Activated CD4-positive, alpha-beta T cell treated with anti-CD3 and anti-CD28 coated beads for 1 hour (primary cell): ENCODE data around the gene OPTC.
"Not testable (repeated sequence)": the region's sequence is repeated elsewhere in the genome, so short reads cannot be mapped to it uniquely, and the experiment has no call there.

ENCODE experiments used
- DNase-seq: peaks from one replicate; pipeline ENCODE4 v3.0.0-alpha.2; 2020

OPTC gene

DNA sequence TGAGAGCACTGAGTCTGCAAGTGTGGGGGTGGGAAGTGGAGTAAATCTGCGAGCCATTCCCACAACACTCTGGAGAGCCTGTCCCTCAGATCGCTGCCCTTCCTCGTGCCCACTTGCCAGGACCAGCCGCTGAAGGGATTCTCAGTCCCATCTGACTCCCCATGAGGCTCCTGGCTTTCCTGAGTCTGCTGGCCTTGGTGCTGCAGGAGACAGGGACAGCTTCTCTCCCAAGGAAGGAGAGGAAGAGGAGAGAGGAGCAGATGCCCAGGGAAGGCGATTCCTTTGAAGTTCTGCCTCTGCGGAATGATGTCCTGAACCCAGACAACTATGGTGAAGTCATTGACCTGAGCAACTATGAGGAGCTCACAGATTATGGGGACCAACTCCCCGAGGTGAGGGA, 1.9 kb downstream of the OPTC start:
- no peak for DNase-seq

DNA sequence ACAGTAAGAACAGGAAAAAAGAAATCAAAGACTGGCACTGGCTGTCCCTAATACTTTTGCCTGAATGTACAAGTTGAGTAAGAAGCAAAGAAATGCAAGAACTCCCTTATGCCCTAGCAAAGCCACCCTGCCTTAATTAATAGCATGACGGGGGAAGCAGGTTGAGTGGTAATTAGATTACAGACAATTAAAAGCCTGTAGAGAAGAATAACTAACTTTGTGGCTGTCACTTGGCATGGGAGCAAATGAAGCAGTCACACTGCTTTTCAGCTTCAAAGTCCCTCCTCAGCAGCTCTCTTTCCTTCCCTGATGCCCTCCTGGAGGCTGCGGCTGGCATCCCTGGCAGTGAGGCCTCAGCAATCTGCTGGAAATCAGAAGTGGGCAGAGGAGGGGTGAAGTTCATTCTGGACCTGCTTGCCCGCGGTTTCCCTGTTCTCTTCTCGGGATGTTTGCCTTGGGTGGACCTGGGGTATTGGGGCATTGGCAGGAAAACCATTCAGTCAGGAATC, 3.4 kb downstream of the OPTC start:
- no peak for DNase-seq

DNA sequence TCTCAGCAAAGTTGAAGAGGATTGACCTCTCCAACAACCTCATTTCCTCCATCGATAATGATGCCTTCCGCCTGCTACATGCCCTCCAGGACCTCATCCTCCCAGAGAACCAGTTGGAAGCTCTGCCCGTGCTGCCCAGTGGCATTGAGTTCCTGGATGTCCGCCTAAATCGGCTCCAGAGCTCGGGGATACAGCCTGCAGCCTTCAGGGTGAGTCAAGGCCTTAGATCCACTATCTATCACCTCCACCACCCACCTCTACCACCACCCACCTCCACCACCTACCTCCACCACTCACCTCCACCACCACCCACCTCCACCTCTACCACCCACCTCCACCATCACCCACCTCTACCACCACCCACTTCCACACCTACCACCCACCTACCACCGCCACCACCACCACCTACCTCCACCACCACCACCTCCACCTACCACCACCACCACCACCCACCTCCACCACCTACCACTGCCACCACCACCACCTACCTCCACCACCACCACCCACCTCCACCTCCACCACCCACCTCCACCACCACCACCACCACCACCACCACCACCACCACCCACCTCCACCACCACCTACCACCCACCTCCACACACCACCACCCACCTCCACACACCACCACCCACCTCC, 5.8 kb downstream of the OPTC start:
- DNase-seq: no peak

DNA sequence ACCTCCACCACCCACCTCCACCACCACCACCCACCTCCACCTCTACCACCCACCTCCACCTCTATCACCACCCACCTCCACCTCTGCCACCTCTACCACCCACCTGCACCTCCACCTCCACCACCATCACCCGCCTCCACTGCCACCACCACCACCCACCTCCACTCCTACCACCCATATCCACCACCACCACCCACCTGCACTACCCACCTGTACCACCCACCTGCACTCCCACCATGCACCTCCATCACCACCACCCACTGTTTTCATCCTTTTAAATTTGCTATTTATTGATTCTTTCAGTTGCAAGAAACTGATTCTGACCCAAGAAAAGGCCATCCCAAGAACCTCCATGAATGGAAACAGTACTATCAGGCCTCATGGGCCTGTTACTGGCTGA, 6.3 kb downstream of the OPTC start:
- DNase-seq: no peak

DNA sequence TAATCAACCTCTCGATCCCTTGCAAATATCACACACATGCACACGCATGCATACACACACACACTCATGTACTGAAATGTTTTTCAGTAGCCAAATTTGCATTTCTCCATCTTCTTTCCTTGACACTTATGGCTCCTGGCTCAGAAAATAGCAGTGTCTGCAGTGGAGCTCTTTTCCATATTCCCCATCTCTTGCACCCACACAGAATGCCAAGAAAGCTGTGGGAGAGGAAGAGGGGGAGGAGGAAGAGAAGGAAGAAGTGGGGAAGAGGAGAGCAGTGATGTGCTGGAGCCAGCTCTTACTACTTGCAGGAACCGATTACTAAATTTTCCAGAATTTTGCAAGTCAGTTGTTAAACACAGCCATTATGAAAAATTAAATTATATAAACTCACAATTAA, 9.9 kb downstream of the OPTC start:
- no peak for DNase-seq

DNA sequence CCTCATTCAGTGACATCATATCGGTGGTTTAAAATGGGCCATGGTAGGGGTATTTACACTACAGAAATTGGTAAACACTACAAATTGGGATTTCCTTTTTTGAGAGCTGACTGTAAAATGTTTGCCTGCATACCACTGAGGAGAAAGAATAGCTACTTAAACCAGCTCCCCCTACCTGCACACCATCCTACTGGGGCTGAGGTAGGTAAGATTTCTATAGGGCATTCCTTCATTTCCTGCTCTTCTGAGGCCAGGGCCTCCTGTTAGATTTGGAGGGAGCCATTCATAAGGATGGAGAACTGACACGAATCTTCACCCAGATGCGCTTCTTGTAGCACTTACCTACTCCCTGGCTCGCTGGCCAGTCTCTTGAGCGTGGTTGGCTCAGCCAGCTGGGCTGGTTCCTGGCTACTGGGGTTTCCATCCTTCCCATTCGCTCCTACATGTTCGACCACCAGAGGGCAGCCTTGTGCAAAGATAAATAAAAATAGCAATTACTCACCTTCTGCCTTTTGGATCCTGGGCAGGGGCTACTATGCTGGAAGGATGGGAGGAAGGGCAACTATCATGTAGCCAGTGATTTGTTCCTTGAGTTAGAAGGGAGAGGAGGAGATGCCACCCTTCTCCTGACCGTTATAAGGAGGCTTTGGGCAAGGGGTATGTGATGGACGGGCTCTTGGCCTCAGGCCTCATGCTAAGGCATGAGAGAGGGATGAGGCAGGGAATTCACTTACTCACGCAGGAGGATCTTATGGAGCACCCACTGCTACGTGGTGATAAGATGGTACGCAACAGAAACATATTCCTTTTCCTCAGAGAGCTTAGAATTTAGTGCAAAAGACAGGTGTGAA, 10.7 kb downstream of the OPTC start:
- DNase-seq: peak; percentile 62

DNA sequence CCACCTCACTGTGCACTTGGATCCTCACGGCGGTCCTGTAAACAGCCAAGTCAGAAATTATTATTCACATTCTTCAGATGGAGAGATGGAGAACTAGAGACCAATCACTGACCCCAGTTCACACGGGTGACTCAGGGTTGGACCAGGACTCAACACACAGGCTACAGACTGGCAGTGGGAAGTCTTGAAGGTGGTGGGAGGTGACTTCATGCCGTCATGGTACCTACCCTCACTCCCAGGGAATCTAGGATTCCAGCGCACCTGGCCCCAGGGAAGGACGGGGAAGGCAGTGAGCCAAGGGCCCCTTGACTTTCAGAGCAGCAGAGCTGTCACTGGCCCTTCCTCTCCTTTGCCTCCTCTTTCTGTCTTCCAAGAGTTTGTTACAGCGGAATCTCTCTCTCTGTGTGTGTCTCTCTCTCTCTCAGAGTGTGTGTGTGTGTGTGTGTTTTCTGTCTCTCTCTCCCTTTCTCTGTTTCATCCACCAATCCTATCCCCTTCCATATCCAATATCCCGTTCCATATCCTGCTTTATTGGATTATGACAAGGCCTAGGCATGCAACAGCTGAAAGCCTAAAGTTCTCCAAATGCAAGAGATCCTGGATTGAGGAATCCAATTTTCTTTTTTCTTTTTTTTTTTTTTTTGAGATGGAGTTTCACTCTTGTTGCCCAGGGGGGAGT, 11.7 kb downstream of the OPTC start:
- DNase-seq: no peak

DNA sequence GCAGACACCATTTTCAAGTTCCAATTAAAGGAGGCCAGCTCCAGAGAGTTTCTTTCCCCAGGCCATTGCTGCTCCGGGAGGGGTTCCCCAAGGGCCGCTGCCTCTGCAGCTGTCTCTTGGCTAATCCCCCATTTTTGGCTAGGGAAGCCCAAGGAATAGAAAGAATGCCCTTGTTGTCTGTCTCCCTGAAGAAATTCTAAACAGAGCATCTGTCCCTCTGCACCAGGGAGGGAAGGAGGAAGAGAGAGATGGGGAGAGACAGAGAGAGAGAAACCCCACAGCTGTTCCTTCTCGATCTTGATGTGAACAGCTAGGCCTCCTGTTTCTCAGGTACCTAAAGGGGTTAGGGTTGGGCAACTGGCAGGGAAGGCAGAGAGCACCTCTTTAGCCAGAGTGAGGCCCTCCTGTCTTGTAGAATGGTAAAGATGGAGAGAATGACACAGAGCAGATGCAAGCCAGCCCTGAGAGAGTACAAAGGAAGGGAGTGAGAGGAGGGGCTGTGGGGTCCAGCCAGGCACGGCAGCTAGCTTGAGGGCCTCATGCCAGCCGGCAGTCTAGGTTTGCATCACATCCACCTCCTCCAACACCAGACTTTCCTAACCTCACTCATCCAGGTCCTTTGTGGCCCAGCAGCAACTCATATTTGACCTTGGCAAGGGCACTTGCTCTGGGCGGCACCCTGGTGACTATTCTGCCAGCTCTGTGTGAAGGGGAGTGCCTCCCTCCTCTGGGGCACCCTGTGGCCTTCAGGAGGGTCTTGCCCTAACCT, 13.1 kb downstream of the OPTC start:
- DNase-seq: no peak

DNA sequence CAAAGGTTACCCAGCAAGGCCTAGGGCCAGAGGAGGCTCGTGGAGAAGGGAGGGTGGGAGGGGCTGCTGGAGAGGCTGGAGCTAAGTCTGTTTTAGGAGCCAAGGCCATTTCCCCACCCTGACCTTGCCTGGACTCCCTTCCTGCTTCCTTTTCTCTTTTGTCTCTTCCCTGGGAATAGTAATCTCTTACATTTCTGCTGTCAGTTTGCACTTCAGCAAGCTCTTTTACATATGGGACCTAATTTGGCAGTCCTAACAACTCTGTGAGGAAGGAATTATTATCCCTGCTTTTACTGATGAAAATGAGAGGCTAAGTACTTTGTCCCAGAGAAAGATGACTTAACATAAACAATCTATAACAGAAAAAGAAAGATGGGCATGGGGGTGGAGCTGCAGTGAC, 13.8 kb downstream of the OPTC start:
- no peak for DNase-seq

DNA sequence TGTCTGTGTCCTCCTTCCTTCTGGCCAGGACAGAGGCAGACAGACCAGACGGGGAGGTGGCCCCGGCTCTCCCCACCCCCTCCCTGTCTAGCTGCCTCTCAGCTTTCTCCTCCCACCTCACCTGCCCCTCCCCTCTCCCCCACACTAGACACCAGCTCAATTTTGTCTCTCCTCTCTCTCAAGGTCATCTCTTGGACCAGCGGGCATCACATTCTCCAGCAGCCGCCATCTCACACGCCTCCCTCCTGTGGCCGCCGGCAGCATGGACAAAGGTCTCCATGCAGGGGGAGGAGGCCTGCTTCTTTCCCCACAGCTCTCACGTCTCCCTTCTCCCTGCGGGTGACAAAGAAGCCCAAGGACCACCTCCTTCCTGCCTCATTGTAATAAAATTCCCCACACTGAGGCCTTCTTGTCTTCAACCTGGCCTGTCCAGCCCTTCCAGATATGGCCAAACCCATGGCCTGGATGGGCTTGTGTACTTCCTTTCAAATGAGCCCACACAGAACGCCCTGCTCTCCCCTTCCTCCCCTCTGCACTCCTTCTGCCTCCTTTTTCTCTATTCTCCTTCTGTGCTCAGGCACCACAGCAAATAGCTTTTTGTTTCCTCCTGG, 14.6 kb downstream of the OPTC start:
- DNase-seq: no peak

DNA sequence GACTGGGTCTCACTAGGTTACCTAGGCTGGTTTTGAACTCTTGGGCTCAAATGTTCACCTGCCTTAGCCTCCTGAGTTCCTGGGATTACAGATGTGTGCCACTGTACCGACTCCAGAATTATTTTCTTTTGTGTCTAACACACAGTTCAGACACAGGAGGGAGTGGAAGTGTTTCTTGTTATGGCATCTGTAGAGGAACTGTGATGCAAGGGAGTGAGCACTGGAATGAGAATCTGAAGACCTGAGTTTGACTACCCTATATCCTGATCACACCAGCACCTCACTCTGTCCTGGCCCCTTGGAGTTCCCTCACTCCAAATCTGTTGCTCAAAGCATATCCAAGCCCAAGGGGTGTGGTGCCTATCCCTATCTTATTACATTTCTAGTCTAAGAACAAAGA, 15.2 kb downstream of the OPTC start:
- DNase-seq: no peak

DNA sequence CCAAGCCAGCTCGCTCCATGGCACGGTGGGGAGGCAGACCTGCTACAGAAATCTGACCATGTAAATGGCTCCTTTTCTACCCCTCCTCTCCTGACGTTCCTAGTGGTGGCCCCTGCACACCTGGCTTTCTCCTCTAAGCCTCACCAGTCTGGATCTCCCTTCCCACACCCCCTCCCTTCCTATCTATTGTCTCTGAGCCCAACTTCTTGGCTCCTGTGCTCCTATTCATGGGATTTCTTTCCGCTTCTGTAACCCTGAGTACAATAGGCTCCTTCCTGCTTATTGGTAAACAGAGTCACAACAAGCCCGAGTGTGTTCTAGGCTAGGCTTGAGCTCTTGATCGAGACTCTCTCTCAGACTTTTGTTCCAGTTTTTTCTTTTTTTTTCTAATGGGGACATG, 17.6 kb downstream of the OPTC start:
- DNase-seq: no peak

DNA sequence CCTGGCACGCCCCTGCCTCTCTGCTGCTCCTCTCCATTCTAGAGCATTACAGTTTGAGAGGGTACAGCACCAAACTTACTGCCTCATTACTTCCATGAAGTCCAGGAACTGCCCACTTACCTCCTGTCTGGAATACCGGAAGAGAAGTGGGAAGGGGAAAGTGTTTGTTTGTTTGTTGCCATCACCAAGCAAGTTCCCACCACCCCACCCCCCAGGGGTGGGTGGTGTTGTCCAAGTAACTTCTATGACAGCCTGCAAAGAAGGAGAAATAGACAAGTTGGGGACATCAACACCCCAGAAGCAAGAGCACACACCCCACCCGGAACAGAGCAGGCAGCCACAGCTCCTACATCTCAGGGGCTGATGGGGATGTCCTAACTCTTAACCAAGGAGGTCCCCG, 18.0 kb downstream of the OPTC start:
- DNase-seq: no peak

DNA sequence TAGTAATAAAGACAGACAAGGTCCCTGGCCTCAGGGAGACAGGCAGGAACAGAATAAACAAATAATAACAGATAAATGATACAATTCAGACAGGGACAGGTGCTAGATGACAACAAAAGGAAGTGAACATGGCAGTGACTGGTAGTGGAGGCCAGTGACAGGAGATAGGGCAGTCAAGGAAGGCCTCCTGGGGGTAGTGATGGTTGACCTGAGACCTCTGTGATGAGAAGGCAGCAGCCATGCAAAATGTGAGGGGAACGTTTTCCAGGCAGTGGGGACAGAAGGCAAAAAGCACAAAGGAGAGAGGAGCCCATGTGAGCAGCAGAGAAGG, 18.5 kb downstream of the OPTC start:
- no peak for DNase-seq

DNA sequence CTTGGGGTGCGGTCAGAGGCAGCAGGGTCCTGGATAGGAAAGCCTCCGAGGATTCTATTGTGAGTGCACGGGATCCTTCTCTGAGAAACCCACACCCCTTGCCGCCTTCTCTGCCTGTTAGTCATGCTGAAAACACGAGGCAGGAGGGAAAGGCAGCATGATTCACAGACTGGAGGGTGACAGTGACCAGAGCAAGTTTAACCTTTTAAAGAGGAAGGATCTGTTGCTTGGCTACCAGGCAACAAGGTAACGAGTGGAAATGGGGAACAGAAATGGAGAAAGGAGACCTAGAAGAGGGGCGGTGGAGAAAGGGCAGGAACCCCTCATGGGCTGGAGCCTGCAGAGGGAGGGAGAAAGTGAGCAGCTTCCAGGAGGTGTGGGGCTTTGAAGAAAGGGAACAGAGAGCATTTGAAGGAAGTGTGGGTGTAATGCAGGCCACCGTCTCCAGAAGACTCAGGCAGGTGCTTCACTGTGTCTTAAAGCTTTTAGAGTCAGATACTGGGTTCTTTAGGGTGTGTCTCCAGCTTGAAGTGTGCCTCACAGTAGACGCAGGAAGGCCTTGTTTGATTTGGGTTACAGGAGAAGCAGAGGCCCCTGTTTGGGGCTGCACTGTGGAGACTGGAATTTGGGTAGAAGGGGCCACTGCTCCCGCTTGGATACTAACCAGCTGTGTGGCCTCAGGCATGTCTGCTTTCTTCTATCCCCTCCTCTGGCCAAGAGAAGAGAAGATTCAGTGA, 19.1 kb downstream of the OPTC start:
- DNase-seq: peak; percentile 18

DNA sequence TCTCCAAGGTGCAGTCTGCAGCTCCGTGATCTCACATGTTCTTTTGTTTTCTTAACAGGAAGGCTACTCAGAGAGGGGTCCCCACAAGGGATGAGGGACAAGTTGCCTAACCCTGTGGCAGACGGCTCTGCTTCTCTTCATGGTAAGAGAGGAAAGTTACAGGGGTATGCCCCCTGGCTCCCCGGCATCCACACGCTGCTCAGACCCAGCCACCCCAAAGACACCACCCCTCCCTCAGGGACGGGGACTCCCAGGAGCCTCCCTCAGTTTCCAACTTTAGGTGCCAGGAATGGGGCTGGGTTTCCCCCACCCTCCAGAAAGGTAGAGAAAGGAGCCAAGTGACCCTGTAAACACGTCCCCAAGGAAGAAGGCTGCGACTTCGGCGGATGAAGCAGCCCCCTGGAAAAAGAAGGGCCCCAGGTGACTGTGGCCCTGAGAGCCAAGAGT, 19.7 kb downstream of the OPTC start:
- DNase-seq: no peak

DNA sequence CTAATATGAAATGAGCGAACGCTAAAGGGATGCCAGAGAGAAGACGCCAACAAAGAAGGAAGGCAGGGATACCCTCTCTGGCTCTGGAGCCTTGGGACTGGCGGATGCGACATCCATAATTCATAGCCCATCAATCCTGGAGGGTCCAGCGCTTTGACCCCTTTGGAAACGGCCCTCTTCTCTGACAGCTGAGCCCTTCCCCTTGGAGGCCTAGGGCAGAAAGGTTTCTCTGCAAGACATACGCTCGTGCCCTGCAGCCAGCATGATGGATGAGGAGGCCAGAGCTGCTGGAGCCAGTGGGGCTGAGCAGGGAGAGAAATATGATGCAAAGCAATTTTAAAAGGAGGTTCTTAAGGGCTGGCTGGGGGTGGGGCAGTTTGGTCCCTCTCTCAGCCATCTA, 22.2 kb downstream of the OPTC start:
- no peak for DNase-seq

DNA sequence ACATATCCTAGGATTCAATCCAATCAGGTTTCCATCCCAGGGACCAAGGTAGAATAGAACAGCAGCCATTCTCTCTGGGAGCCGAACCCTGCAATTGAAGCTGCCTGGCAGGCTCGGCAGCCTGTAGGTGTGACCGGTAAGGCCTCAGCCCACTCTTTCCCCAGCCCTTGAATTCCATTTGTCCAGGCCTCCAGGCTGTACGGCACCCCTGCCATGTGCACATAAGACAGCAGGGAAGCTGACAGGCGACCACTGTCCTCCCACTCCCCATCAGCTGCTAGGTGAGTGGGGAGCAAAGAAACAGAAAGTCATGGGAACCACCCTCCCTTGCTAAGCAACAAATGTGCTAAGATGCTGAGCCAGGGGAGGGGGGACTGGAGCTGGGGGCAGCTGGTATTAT, 23.0 kb downstream of the OPTC start:
- no peak for DNase-seq

DNA sequence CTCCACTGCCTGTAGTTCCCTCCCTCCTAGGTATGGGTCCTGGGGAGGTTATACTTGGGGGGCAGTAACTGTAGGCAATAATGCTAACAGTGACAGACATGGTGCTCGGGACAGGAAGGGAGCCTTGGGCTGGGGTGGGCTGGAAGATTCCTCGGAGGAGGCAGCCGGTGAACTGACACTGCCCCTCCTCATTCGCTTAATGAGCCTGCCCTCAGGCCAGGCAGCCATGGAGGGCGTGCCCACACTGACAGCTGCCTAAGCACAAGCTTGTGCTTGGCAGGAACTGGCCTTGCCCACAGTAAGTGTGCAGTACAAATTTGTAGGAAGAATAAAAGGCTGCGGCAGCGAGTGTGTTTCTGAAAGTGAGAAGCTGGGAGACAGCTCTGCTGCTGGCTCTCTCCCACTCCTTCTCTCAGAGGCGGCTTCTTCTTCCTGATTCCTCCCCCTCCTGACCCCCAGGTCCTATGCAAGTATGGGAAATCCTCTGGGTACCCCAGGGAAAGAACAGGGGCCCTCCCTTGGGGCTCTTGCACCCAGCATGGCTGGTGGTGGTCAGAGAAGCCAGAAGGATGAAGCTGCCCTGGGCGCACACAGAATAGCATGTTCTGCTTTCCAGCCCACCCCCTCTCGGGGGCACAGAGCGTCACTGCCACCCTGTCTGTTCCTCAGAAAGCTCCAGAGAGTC, 23.6 kb downstream of the OPTC start:
- DNase-seq: no peak

DNA sequence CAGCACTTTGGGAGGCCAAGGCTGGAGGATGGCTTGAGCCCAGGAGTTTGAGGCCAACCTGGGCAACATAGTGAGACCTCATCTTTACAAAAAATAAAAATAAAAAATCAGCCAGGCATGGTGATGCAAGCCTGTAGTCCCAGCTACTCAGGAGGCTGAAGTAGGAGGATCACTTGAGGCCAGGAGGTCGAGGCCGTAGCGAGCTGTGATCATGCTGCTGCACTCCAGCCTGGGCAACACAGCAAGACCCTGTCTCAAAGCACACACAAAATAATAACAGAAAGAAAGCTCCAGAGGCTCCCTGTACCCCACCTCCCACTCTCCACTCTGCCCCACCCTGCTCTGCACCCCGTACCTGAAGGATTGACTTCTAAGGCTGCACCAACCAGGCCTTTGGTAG, 24.2 kb downstream of the OPTC start:
- DNase-seq: not testable (repeated sequence)

DNA sequence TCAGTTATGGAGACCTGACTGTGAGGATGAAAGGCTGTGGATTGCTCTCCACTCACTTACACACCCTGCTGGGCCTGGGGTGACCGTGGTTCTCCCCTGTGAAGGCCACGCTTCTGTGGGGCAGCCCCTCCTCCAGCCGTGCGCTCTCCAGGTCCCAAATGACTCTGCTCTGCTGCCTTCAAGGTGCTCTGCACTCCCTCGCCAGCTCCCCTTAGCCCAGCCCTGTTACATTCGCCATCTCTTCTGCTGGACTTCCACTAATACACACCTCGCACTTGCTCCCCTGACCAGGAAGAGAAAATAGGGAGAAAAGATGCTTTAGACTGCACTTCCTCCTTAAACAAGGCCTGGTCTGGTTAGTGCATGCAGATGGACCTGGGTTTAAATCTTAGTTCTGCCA, 24.6 kb downstream of the OPTC start:
- DNase-seq: no peak
